GM19395 (cell line): ENCODE results near the gene CHTOP.
"Not testable (repeated sequence)": the region's sequence is repeated elsewhere in the genome, so short reads cannot be mapped to it uniquely, and the experiment has no call there.

ENCODE experiments used
- ATAC-seq: cut with Tn5 transposase; IDR thresholded peaks from one replicate; pipeline ENCODE4 v1.9.1; 2021; ENCODE audit warnings: mild to moderate bottlenecking, moderate library complexity; ENCODE audit not compliant: unreplicated experiment

CHTOP gene

GRCh38 chr1:153633754-153634665 lies at the start of gene CHTOP:
Gene CHTOP (plus strand): TSS chr1:153634066. CDS start chr1:153636589, 2,523 bp downstream.
- peak; percentile 91 for ATAC-seq

- ATAC-seq: no peak
Observed at GRCh38 chr1:153585006-153585405, 48.9 kb upstream of the CHTOP start.

- ATAC-seq: no peak
Observed at GRCh38 chr1:153586347-153586746, 47.5 kb upstream of the CHTOP start.

- no peak for ATAC-seq
Observed at GRCh38 chr1:153587314-153587713, 46.6 kb upstream of the CHTOP start.

GRCh38 chr1:153588033-153588432 lies 45.8 kb upstream of the CHTOP start:
- ATAC-seq: not testable (repeated sequence)

GRCh38 chr1:153588482-153588881 lies 45.4 kb upstream of the CHTOP start:
- no peak for ATAC-seq

GRCh38 chr1:153592748-153593147 lies 41.1 kb upstream of the CHTOP start:
- no peak for ATAC-seq

- no peak for ATAC-seq
Observed at GRCh38 chr1:153597206-153597605, 36.7 kb upstream of the CHTOP start.

GRCh38 chr1:153598309-153599172 lies 35.3 kb upstream of the CHTOP start:
- peak; percentile 97 for ATAC-seq

- ATAC-seq: no peak
Observed at GRCh38 chr1:153599847-153600246, 34.0 kb upstream of the CHTOP start.

GRCh38 chr1:153602749-153603148 lies 31.1 kb upstream of the CHTOP start:
- ATAC-seq: no peak

GRCh38 chr1:153606194-153606593 lies 27.7 kb upstream of the CHTOP start:
- no peak for ATAC-seq

- no peak for ATAC-seq
Observed at GRCh38 chr1:153607381-153607780, 26.5 kb upstream of the CHTOP start.

GRCh38 chr1:153608089-153608682 lies 25.7 kb upstream of the CHTOP start:
- no peak for ATAC-seq

- no peak for ATAC-seq
Observed at GRCh38 chr1:153608742-153609584, 24.9 kb upstream of the CHTOP start.

GRCh38 chr1:153609585-153609907 lies 24.3 kb upstream of the CHTOP start:
- no peak for ATAC-seq

GRCh38 chr1:153610334-153610733 lies 23.5 kb upstream of the CHTOP start:
- ATAC-seq: no peak

GRCh38 chr1:153610811-153611301 lies 23.0 kb upstream of the CHTOP start:
- ATAC-seq: no peak

GRCh38 chr1:153611356-153611755 lies 22.5 kb upstream of the CHTOP start:
- no peak for ATAC-seq

- ATAC-seq: no peak
Observed at GRCh38 chr1:153612111-153612754, 21.6 kb upstream of the CHTOP start.
